D721Med (cell line): ENCODE data around the gene IFT52.
"Not testable (repeated sequence)": the region's sequence is repeated elsewhere in the genome, so short reads cannot be mapped to it uniquely, and the experiment has no call there.

Experiments
- DNase-seq: peaks from one replicate; pipeline ENCODE4 v3.0.0; 2011; ENCODE audit warnings: low spot score; ENCODE audit not compliant: insufficient read length
- FAIRE-seq: peaks from 2 replicates; lab custom pipeline; 2011; peaks lifted over from hg19 to GRCh38; lab: Jason Lieb, UNC
- CTCF ChIP-seq: IDR thresholded peaks from 2 replicates; pipeline ENCODE4 v1.5.1; 2012; ENCODE audit warnings: mild to moderate bottlenecking, control low read depth; ENCODE audit not compliant: insufficient read depth; ENCODE audit errors: missing control alignments

Gene IFT52

GRCh38 chr20:43576108-43576507 is 14.6 kb upstream of the IFT52 start:
- TF ChIP-seq CTCF, result no peak
- no peak for FAIRE-seq
- no peak for DNase-seq

- DNase-seq (no peak), FAIRE-seq (no peak)
- no peak for TF ChIP-seq CTCF
Measured at GRCh38 chr20:43579861-43580793, 10.6 kb upstream of the IFT52 start.

- FAIRE-seq, result no peak
- TF ChIP-seq CTCF, result no peak
- no peak for DNase-seq
Measured at GRCh38 chr20:43583133-43583864, 7.4 kb upstream of the IFT52 start.

- DNase-seq (no peak), FAIRE-seq (no peak)
- TF ChIP-seq CTCF, result no peak
Measured at GRCh38 chr20:43583982-43584432, 6.7 kb upstream of the IFT52 start.

- no peak for TF ChIP-seq CTCF
- DNase-seq, result no peak
- no peak for FAIRE-seq
Measured at GRCh38 chr20:43584448-43585136, 6.1 kb upstream of the IFT52 start.

- TF ChIP-seq CTCF, result no peak
- FAIRE-seq (no peak), DNase-seq (no peak)
Measured at GRCh38 chr20:43586641-43587040, 4.1 kb upstream of the IFT52 start.

- not testable (repeated sequence) for DNase-seq, FAIRE-seq
Measured at GRCh38 chr20:43588526-43588925, 2.2 kb upstream of the IFT52 start.
